ENCODE measurements around the gene MXD3. TPM values are rescaled to one million over a fixed set of nuclear protein-coding genes. Genes with fewer than 3 reads are reported as not detected.

MXD3 gene
- total and polyA plus RNA-seq, 2 of the 4 experiments (the other 2 are of a cell fraction) = 7.3 to 12.9 TPM

DNA sequence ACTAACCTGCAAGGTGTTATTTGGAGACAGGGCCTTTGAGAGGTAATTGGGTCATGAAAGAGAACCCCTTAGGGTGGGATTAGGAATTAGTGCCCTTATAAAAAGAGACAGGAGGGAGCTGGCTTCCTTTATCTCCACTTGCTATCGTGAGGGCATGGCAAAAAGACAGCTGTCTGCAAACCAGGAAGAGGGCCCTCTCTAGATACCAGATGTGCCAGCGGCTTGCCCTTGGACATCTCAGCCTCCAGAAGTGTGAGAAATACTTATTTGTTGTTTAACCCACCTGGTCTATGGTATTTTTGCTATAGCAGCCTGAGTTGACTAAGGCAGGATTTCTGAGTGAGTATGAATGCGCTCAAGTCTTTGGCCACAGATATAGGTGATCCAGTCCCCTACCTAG lies 45.0 kb upstream of the MXD3 start:
- intact Hi-C loops (cut with micrococcal nuclease) (no loop called here), dilution Hi-C loops (cut with HindIII; ENCODE audit: low sequenced_read_pairs, unreplicated experiment) (no loop called here), in situ Hi-C loops (cut with MboI; ENCODE audit: low sequenced_read_pairs) (no loop called here)
- Histone ChIP-seq H3K18ac (ENCODE audit: low read depth, low read length) (no peak overlapping the region), H3K9ac (ENCODE audit: low read depth, low read length) (no peak overlapping the region), H4K20me1 (ENCODE audit: insufficient read depth, low read length) (no peaks in the 10 kb centered on the region), H2AK9ac (replicated peaks; ENCODE audit: low read depth, low read length, poor library complexity) (no peak overlapping the region), H3K9me1 (ENCODE audit: insufficient read depth, low read length) (peaks cover 3% of the 10 kb centered on the region; the same call in 1 of the 2 replicates), H3K56ac (ENCODE audit: extremely low read depth, insufficient read depth, low read length) (no peak overlapping the region), H3K79me1 (ENCODE audit: low read depth in 1 of 2, low read length in 2 of 2) (no peaks in the 10 kb centered on the region), H3K23ac (ENCODE audit: low read depth, low read length) (no peak overlapping the region), H3K4me1 (ENCODE audit: control insufficient read depth, insufficient read depth, low read length) (no peaks in the 10 kb centered on the region), H2AK5ac (ENCODE audit: low read depth, low read length) (no peak overlapping the region), H2BK20ac (ENCODE audit: low read depth, low read length) (no peak overlapping the region), H3K27me3 (ENCODE audit: control insufficient read depth, insufficient read depth, low read length) (peaks cover 24% of the 10 kb centered on the region), H2BK15ac (ENCODE audit: low read depth, low read length) (no peak overlapping the region), H3K14ac (replicated peaks; ENCODE audit: low read depth, low read length) (no peak overlapping the region), H3K4me3 (ENCODE audit: insufficient read depth, low read depth, low read length) (no peak overlapping the region), H2BK5ac (ENCODE audit: low read depth, low read length, poor library complexity, severe bottlenecking) (no peak overlapping the region), H3K9me3 (ENCODE audit: control insufficient read depth, insufficient read depth, low read length) (peaks cover 2% of the 10 kb centered on the region; the same call in 1 of the 2 replicates), H4K8ac (ENCODE audit: low read depth in 2 of 2, low read length in 2 of 2) (no peak overlapping the region), H3K4me2 (ENCODE audit: low read depth, low read length) (no peak overlapping the region), H2AFZ (replicated peaks; ENCODE audit: low read length, poor library complexity) (no peak overlapping the region), H4K91ac (ENCODE audit: insufficient read depth, low read depth, low read length) (no peak overlapping the region), H3K36me3 (ENCODE audit: control insufficient read depth, insufficient read depth, low read length) (no peaks in the 10 kb centered on the region), H2BK120ac (ENCODE audit: low read depth, low read length) (no peak overlapping the region), H4K5ac (ENCODE audit: low read depth, low read length) (no peak overlapping the region), H3K4ac (ENCODE audit: low read depth, low read length) (no peak overlapping the region), H3K27ac (ENCODE audit: insufficient read depth, low read length) (no peak overlapping the region)
- no TSS peak for BruUV-seq (replicated peaks)
- POLR2A ChIA-PET (ENCODE audit: unreplicated experiment) = no interaction called here
- WGBS, 2 experiments (ENCODE audit: extremely low coverage in 2 of 2, insufficient read length in 1 of 2) = 83% methylated on average over 1 of the region's 3 CpGs; no CpG with 5 or more reads in 1 of the 2 experiments
- TF ChIP-seq BHLHE40 (IDR thresholded peaks at IDR 0.05; ENCODE audit: low read depth, low read length) (no peak), RFX5 (IDR thresholded peaks at IDR 0.05; ENCODE audit: low read depth, low read length) (no peak), MAFK (IDR thresholded peaks at IDR 0.05; ENCODE audit: low read depth, low read length) (no peak), MAZ (IDR thresholded peaks at IDR 0.05; ENCODE audit: borderline replicate concordance, low read depth, low read length) (no peak), CHD1 (IDR thresholded peaks at IDR 0.05; ENCODE audit: low read depth, low read length) (no peak), CEBPB (IDR thresholded peaks at IDR 0.05; ENCODE audit: low read depth, low read length) (no peak), SMC3 (IDR thresholded peaks at IDR 0.05; ENCODE audit: low read depth, low read length) (no peak), FOS (IDR thresholded peaks at IDR 0.05; ENCODE audit: low read depth, low read length) (no peak), POLR2A (IDR thresholded peaks at IDR 0.05; ENCODE audit: low read depth, low read length) (no peak), NFE2L2 (IDR thresholded peaks at IDR 0.05; ENCODE audit: low read depth, low read length) (no peak), MXI1 (IDR thresholded peaks at IDR 0.05; ENCODE audit: borderline replicate concordance, low read depth, low read length) (no peak), RCOR1 (IDR thresholded peaks at IDR 0.05; ENCODE audit: insufficient replicate concordance, low read length) (no peak), RAD21 (IDR thresholded peaks at IDR 0.05; ENCODE audit: low read length) (no peak)
- TF ChIP-seq, protein P1, sequence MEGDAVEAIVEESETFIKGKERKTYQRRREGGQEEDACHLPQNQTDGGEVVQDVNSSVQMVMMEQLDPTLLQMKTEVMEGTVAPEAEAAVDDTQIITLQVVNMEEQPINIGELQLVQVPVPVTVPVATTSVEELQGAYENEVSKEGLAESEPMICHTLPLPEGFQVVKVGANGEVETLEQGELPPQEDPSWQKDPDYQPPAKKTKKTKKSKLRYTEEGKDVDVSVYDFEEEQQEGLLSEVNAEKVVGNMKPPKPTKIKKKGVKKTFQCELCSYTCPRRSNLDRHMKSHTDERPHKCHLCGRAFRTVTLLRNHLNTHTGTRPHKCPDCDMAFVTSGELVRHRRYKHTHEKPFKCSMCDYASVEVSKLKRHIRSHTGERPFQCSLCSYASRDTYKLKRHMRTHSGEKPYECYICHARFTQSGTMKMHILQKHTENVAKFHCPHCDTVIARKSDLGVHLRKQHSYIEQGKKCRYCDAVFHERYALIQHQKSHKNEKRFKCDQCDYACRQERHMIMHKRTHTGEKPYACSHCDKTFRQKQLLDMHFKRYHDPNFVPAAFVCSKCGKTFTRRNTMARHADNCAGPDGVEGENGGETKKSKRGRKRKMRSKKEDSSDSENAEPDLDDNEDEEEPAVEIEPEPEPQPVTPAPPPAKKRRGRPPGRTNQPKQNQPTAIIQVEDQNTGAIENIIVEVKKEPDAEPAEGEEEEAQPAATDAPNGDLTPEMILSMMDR (conservative IDR thresholded peaks at IDR 0.05; ENCODE audit: low read depth, low read length) = no peak
- TF ChIP-seq, protein P2, sequence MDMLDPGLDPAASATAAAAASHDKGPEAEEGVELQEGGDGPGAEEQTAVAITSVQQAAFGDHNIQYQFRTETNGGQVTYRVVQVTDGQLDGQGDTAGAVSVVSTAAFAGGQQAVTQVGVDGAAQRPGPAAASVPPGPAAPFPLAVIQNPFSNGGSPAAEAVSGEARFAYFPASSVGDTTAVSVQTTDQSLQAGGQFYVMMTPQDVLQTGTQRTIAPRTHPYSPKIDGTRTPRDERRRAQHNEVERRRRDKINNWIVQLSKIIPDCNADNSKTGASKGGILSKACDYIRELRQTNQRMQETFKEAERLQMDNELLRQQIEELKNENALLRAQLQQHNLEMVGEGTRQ (IDR thresholded peaks at IDR 0.05; ENCODE audit: low read depth, low read length) = no peak
- TF ChIP-seq, protein P3, sequence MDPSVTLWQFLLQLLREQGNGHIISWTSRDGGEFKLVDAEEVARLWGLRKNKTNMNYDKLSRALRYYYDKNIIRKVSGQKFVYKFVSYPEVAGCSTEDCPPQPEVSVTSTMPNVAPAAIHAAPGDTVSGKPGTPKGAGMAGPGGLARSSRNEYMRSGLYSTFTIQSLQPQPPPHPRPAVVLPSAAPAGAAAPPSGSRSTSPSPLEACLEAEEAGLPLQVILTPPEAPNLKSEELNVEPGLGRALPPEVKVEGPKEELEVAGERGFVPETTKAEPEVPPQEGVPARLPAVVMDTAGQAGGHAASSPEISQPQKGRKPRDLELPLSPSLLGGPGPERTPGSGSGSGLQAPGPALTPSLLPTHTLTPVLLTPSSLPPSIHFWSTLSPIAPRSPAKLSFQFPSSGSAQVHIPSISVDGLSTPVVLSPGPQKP (IDR thresholded peaks at IDR 0.05; ENCODE audit: borderline replicate concordance, low read depth, low read length) = no peak
- CTCF ChIA-PET = interaction anchor here (1.6 kb wide), 1 partner anchor 12 kb away, joined by 4 read pairs; no protein-coding TSS in a partner anchor
- DNase-seq (no peak), ATAC-seq (ENCODE audit: low read depth) (no peak)
